B cell (primary cell): ENCODE results near the gene HIC1. TPM values are rescaled to one million over a fixed set of nuclear protein-coding genes. Genes with fewer than 3 reads are reported as not detected.

Source experiments
- ATAC-seq: fragments of 200-7000 bp; cut with Tn5 transposase; one replicate; pipeline ENCODE4 v1.10.0; 2021; ENCODE audit warnings: low read depth, mild to moderate bottlenecking, moderate number of reproducible peaks, moderate library complexity
- CTCF ChIA-PET: fragments of 350-600 bp; sonication (Branson Sonifier 250); formaldehyde crosslinking; loops from one replicate; lab custom pipeline; 2021; ENCODE audit warnings: antibody characterized with exemption, inconsistent platforms; lab: Charles Lee
- POLR2A ChIA-PET: fragments of 350-600 bp; sonication (Branson Sonifier 250); formaldehyde crosslinking; loops from one replicate; lab custom pipeline; 2021; ENCODE audit warnings: antibody characterized with exemption; lab: Charles Lee
- DNase-seq: peaks from one replicate; pipeline ENCODE4 v3.0.0; 2013
- H2AFZ ChIP-seq: 2 replicates; pipeline ENCODE4 v1.6.1; 2012; ENCODE audit warnings: mild to moderate bottlenecking, low read depth, low read length; ENCODE audit not compliant: insufficient read depth, poor library complexity, severe bottlenecking
- H3K27ac ChIP-seq, 2 donors: 1 replicate in 1 of 2; 2 replicates in 1 of 2; pipeline ENCODE4 v1.5.1; 2012 to 2013; ENCODE audit warnings: low read length in 2 of 2, mild to moderate bottlenecking in 2 of 2, moderate library complexity in 1 of 2
- H3K27me3 ChIP-seq, 4 experiments: fragments of 200-600 bp in 1 of 4; sonication (generic) in 1 of 4; replicated peaks in 1 of 4; 1 replicate in 2 of 4; 2 replicates in 2 of 4; pipeline versions ENCODE4 v1.6.1 to v1.7.0; 2013 to 2016; ENCODE audit warnings: low read length in 3 of 4, mild to moderate bottlenecking in 2 of 4, mixed read lengths in 1 of 4, moderate library complexity in 1 of 4; ENCODE audit not compliant: insufficient read depth in 4 of 4, control insufficient read depth in 3 of 4; ENCODE audit errors: control extremely low read depth in 1 of 4
- H3K36me3 ChIP-seq, 2 experiments: replicated peaks in 1 of 2; 1 replicate in 1 of 2; 2 replicates in 1 of 2; pipeline versions ENCODE4 v1.6.1 to v1.7.1; 2013; ENCODE audit warnings: low read length in 1 of 2; ENCODE audit not compliant: insufficient read depth in 2 of 2, control insufficient read depth in 1 of 2; ENCODE audit errors: control extremely low read depth in 1 of 2, extremely low read depth in 1 of 2
- H3K4me1 ChIP-seq, 2 donors: fragments of 200-600 bp in 1 of 2; sonication (generic) in 1 of 2; 1 replicate in 1 of 2; 2 replicates in 1 of 2; pipeline versions ENCODE4 v1.5.1 to v1.6.1; 2013 to 2017; ENCODE audit warnings: low read length in 2 of 2; ENCODE audit not compliant: control insufficient read depth in 2 of 2, insufficient read depth in 2 of 2
- H3K4me2 ChIP-seq: replicated peaks from 2 replicates; pipeline ENCODE3; 2012; ENCODE audit warnings: mild to moderate bottlenecking, low read depth, low read length; ENCODE audit not compliant: poor library complexity, severe bottlenecking
- H3K4me3 ChIP-seq, 5 experiments: fragments of 200-600 bp in 1 of 5; sonication (generic) in 1 of 5; 1 replicate in 3 of 5; 2 replicates in 2 of 5; pipeline versions ENCODE4 v1.5.1 to v1.7.0; 2011 to 2016; ENCODE audit warnings: low read length in 4 of 5, mild to moderate bottlenecking in 4 of 5, low read depth in 2 of 5, control low read depth in 1 of 5, moderate library complexity in 1 of 5; ENCODE audit not compliant: insufficient read depth in 1 of 5; ENCODE audit errors: control extremely low read depth in 1 of 5, extremely low read depth in 1 of 5
- H3K79me2 ChIP-seq: fragments of 200-600 bp; sonication (generic); one replicate; pipeline ENCODE4 v1.6.0; 2016; ENCODE audit warnings: low read length; ENCODE audit not compliant: control insufficient read depth, insufficient read depth
- H3K9ac ChIP-seq: fragments of 200-600 bp; sonication (generic); 2 replicates; pipeline ENCODE4 v1.6.1; 2017; ENCODE audit warnings: mild to moderate bottlenecking, low read length, moderate library complexity
- H3K9me3 ChIP-seq, 3 donors: one replicate each; pipeline versions ENCODE4 v1.6.1 to v1.7.1; 2013; ENCODE audit warnings: low read length in 2 of 3; ENCODE audit not compliant: control insufficient read depth in 2 of 3, insufficient read depth in 1 of 3; ENCODE audit errors: control extremely low read depth in 1 of 3
- H4K20me1 ChIP-seq: 2 replicates; pipeline ENCODE4 v1.6.0; 2012; ENCODE audit warnings: mild to moderate bottlenecking, low read length; ENCODE audit not compliant: insufficient read depth, control insufficient read depth, poor library complexity, severe bottlenecking
- H3K27ac Mint-ChIP-seq: one replicate; pipeline ENCODE4 v1.8.0; 2021; ENCODE audit warnings: mixed read lengths
- H3K27me3 Mint-ChIP-seq: one replicate; pipeline ENCODE4 v1.8.0; 2021; ENCODE audit warnings: mixed read lengths
- H3K4me1 Mint-ChIP-seq: one replicate; pipeline ENCODE4 v1.8.0; 2021; ENCODE audit warnings: mixed read lengths
- H3K4me3 Mint-ChIP-seq: one replicate; pipeline ENCODE4 v1.8.0; 2021; ENCODE audit warnings: mixed read lengths
- H3K9me3 Mint-ChIP-seq: one replicate; pipeline ENCODE4 v1.8.0; 2022; ENCODE audit warnings: mixed read lengths; ENCODE audit not compliant: insufficient read depth
- EZH2 ChIP-seq: IDR thresholded peaks from 2 replicates; pipeline ENCODE4 v1.6.1; 2012; ENCODE audit warnings: borderline replicate concordance, low read depth, mild to moderate bottlenecking, moderate library complexity, low read length; ENCODE audit not compliant: insufficient read depth, poor library complexity, severe bottlenecking
- WGBS: methylation state at CpG from one replicate; pipeline ENCODE4 v1.1.5; 2013; ENCODE audit warnings: missing lambda C conversion rate; ENCODE audit not compliant: insufficient coverage; 5-methylcytosine and 5-hydroxymethylcytosine counted together
- intact Hi-C: fragments of 100-400 bp; cut with micrococcal nuclease; formaldehyde crosslinking; loops from one replicate; pipeline ENCODE4 v1.10.0; 2022
- polyA plus RNA-seq: library from polyadenylated mRNA; depleted of rRNA; stranded (reverse); fragments of >200 nt; gene quantifications from 2 replicates; pipeline ENCODE4 v1.2.3, GENCODE V29; 2012
- total RNA-seq, 2 donors: library from RNA; stranded (reverse); fragments of 120-200 nt in 1 of 2; gene quantifications; 1 replicate in 1 of 2; 2 replicates in 1 of 2; pipeline versions ENCODE4 v1.2.3 to v1.2.4, GENCODE V29; 2013 to 2022
- TF ChIP-seq, protein P1 (sequence below): fragments of 200-600 bp; IDR thresholded peaks from one replicate; pipeline ENCODE4 v1.8.0; 2022; ENCODE audit warnings: antibody characterized with exemption, mild to moderate bottlenecking

Gene HIC1
- total and polyA plus RNA-seq, 2 donors (not counting 1 experiment from before 2014, with no cell fraction given): 0.46 to 1.9 TPM

DNA sequence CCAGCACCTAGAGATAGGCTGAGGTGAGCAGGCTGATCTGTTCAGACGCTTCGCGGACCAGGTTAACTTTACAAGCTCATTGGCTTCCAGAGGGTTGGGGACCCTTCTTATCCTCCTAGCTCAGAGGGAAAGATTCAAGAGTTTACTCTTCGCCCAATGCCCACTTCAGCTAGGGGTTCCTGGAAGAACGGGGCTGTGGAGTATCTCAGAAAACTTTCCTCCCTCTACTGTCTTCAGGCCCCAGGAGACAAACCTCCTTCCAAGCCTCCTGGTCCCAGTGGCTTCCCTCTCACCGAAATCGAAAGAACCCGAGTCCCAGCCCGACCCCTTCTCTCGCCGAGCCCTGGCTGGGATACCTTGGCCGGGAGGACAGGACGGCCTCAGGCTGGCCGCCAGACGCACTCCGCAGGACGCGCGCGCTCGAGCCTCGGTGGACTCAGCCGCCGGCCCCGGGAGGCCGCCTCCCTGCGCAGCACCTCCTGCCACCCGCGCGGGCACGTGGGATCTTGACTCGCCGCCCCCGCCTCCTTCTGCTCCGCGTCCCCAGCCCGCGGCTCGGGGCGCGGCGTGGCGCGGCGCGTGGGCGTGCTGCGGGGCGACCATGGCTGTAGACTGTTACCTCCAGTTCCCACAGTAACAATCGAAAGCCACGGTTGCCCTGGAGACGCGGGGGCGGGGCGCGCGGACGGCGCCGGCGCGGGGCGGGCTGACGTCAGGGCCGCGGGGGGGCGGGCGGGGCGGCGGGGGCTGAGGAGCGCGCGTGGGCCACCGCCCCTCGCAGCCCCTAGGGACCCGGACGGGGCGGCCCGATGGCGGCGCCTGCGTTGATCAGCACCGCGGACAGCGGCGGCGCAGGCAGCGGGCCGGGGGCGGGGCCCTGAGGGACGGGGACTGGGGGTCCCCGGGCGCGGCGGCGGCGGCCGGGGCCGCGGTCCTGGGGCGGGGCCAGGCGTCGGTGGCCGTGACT is 5.3 kb upstream of the HIC1 start:
- peaks cover 0 to 60% (median 18%) of the 10 kb centered on the region in 4 experiments for H3K27me3 ChIP-seq

More for the DNA sequence above, 5.3 kb upstream of the HIC1 start:
- Histone ChIP-seq H4K20me1 (peaks cover 18% of the 10 kb centered on the region), H3K9me3 (peaks cover 0 to 12% (median 0%) of the 10 kb centered on the region in 3 donors), H3K27ac (peak overlapping the region in 1 of 2 donors; percentile 47), H2AFZ (peak overlapping the region; percentile 62), H3K9ac (peak overlapping the region; percentile 79), H3K79me2 (peaks cover 5% of the 10 kb centered on the region), H3K4me2 (peak overlapping the region; percentile 99), H3K4me3 (peak overlapping the region; percentile 45 to 74 (median 59)), H3K4me1 (peaks cover 40 to 52% of the 10 kb centered on the region in 2 donors), H3K36me3 (peaks cover 0 to under 1% of the 10 kb centered on the region in 2 experiments)
- peak; percentile 84 for ATAC-seq
- Mint-ChIP-seq H3K4me3 (peak overlapping the region; percentile 78), H3K4me1 (peaks cover 30% of the 10 kb centered on the region), H3K27ac (peak overlapping the region; percentile 61), H3K9me3 (no peaks in the 10 kb centered on the region), H3K27me3 (peaks cover 11% of the 10 kb centered on the region)
- peak; percentile 94 for DNase-seq
- TF ChIP-seq, protein P1, sequence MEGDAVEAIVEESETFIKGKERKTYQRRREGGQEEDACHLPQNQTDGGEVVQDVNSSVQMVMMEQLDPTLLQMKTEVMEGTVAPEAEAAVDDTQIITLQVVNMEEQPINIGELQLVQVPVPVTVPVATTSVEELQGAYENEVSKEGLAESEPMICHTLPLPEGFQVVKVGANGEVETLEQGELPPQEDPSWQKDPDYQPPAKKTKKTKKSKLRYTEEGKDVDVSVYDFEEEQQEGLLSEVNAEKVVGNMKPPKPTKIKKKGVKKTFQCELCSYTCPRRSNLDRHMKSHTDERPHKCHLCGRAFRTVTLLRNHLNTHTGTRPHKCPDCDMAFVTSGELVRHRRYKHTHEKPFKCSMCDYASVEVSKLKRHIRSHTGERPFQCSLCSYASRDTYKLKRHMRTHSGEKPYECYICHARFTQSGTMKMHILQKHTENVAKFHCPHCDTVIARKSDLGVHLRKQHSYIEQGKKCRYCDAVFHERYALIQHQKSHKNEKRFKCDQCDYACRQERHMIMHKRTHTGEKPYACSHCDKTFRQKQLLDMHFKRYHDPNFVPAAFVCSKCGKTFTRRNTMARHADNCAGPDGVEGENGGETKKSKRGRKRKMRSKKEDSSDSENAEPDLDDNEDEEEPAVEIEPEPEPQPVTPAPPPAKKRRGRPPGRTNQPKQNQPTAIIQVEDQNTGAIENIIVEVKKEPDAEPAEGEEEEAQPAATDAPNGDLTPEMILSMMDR: no peak
- no peak for TF ChIP-seq EZH2
- CTCF ChIA-PET: interaction anchor here (1.7 to 2.7 kb wide), 2 partner anchors 9 to 195 kb away, joined by 6 to 28 read pairs; no protein-coding TSS in a partner anchor
- intact Hi-C loops: loop anchor here (1.0 to 10.0 kb wide), 4 partner anchors 7 to 288 kb away; partner anchors contain the start of genes DPH1, OVCA2, SGSM2 and TSR1
- 3% methylated on average over 94 of the region's 104 CpGs for WGBS
- POLR2A ChIA-PET: no interaction called here
